ENCODE measurements around the gene GNA15.
"Not testable (repeated sequence)": the region's sequence is repeated elsewhere in the genome, so short reads cannot be mapped to it uniquely, and the experiment has no call there.

The GNA15 gene

DNA sequence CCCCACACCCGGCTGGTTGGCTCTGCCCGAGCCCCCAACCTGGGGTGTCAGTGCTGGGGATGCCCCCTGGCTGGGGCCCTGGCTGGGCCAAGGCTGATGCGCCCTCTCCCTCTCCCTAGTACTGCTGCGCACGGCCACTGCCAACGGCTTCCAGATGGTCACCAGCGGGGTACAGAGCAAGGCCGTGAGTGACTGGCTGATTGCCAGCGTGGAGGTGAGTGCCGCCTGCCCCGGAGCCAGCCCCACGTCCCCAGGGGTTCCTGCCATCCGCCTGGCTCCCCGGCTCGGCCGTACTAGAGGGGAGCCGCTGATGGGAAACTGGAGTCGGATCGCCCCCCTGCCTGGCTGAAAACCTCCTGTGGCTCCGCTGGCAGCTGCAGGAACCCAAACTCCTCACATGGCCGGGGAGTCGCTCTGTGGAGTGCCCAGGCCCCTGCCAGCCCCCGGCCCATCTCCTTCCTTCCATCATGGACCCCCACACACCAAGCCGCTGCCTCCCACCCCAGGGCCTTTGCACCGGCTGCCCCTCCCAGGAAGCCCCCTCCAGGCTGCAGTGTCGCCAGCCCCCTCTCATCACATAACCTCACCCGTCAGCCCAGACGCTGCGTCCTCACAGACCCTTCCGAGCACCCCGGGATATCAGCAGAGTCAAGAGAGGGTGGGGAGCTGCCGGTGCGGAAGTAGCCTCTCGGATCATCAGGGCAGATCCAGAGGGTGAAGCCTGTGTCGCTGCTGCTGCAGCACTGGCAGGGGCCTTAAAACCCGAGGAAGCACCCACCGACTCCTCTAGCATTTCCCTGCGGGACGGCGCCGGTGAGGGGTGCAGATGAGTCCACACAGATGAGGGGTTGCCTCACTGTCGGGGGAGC, 60.5 kb downstream of the GNA15 start:
- TF ChIP-seq, protein P1, sequence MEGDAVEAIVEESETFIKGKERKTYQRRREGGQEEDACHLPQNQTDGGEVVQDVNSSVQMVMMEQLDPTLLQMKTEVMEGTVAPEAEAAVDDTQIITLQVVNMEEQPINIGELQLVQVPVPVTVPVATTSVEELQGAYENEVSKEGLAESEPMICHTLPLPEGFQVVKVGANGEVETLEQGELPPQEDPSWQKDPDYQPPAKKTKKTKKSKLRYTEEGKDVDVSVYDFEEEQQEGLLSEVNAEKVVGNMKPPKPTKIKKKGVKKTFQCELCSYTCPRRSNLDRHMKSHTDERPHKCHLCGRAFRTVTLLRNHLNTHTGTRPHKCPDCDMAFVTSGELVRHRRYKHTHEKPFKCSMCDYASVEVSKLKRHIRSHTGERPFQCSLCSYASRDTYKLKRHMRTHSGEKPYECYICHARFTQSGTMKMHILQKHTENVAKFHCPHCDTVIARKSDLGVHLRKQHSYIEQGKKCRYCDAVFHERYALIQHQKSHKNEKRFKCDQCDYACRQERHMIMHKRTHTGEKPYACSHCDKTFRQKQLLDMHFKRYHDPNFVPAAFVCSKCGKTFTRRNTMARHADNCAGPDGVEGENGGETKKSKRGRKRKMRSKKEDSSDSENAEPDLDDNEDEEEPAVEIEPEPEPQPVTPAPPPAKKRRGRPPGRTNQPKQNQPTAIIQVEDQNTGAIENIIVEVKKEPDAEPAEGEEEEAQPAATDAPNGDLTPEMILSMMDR (IDR thresholded peaks at IDR 0.05; ENCODE audit: extremely low read depth, insufficient read depth, missing control alignments) = no peak
- in situ Hi-C loops (cut with MboI; ENCODE audit: low pct_unique_long_range_greater_than_20kb, low sequenced_read_pairs, unreplicated experiment) = no loop called here
- DNase-seq (ENCODE audit: low spot score) = no peak

DNA sequence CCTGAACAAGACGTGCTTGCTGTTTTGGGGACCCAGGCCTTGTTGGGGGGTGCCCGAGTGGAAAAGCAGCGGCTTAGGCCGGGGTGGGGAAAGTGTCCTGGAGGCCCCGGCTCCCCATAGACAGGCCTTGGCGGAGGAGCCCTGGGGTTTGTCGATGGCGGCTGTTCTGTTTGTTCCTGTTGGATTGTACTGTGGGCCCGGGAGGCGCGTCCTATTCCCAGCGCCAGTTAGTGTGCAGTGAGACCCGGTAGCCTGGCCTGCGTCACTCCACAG, 61.0 kb downstream of the GNA15 start:
- in situ Hi-C loops (cut with MboI; ENCODE audit: low pct_unique_long_range_greater_than_20kb, low sequenced_read_pairs, unreplicated experiment) = no loop called here
- DNase-seq (ENCODE audit: low spot score) = no peak
- TF ChIP-seq, protein P1 (IDR thresholded peaks at IDR 0.05; ENCODE audit: extremely low read depth, insufficient read depth, missing control alignments) = no peak

DNA sequence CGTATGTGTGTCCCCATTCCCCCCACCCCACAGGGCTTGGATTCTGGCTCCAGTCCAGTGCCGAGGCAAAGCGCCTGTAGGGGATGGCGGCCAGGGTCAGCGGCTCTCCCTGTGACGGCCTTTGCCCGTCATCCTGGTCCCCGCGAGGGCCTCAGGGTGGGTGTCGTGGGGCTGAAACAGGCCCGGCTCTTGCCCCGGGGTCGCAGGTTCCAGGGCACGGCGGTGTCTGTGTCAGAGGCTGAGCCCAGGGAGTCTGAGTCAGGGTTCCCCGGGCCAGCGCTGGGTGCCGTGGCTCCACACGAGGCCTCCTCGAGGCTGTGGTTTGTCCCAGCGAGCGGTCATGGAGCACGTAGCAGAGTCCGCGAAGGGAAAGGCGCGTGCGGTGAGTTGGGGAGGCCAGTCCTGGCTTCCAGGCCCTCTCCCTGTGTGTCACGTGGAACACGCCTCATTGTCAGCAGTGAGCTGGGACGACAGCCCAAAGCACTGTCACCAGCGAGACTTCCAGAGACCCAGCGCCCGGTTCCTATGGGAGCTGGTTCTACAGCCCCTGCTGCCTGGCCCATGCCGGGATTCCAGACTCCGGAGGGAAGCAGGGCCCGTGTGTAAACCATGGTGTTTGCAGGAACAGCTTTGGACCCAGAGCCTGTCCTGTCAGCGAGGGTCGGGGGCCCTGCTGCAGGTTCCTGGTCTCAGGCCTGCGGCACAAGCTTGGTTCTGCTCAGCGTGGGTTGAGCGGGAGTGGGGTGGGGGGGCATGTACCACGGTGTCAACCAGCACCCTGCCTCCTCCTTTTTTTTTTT, 63.3 kb downstream of the GNA15 start:
- TF ChIP-seq, protein P1 (IDR thresholded peaks at IDR 0.05; ENCODE audit: extremely low read depth, insufficient read depth, missing control alignments) = no peak
- DNase-seq (ENCODE audit: low spot score) = no peak
- in situ Hi-C loops (cut with MboI; ENCODE audit: low pct_unique_long_range_greater_than_20kb, low sequenced_read_pairs, unreplicated experiment) = no loop called here

DNA sequence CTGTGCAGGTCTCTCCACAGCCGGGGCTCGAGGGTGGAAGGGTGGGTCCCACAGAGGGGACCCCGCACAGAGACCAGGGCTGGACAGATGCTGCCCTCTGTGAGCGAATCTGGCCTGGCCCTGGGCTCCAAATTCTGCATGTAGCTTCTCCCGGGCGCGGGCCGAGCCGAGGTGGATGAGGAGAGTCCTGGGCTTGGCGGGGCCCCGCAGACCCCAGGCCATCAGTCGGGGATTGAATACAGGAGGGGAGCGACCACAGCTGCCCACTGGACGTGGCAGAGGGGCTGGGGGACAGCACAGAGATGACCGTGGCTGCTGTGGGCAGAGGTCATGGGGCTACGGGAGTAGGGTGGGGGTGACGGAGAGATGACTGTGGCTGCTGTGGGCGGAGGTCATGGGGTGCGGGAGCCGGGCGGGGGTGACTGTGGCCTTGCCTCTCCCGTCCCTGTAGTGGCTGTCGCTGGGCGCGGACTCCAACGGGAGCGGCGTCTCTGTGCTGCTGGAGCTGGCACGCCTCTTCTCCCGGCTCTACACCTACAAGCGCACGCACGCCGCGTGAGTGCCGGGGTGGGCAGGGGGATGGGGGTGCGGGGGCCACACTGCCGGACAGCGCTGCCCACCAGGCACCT, 65.4 kb downstream of the GNA15 start:
- in situ Hi-C loops (cut with MboI; ENCODE audit: low pct_unique_long_range_greater_than_20kb, low sequenced_read_pairs, unreplicated experiment) = no loop called here
- TF ChIP-seq, protein P1 (IDR thresholded peaks at IDR 0.05; ENCODE audit: extremely low read depth, insufficient read depth, missing control alignments) = no peak
- no peak for DNase-seq (ENCODE audit: low spot score)

DNA sequence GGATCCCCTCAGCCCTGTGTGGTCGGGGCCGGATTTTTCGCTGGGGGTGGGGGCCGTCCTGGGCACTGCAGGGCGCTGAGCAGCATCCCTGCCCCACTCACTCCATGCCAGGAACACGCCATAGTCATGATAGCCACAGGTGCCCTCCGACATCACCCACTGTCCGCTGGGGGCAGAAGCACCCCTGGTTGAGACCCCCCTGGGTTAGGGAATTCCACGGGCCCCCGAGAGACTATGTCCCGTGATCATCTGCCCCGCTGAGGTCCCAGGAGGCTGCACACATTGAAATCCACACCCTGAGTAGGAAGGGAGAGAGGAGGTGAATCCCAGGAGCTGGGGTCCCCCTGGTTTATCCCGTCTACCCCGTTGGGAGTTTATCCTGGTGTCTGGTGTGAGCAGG, 66.1 kb downstream of the GNA15 start:
- no peak for DNase-seq (ENCODE audit: low spot score)
- TF ChIP-seq, protein P1 (IDR thresholded peaks at IDR 0.05; ENCODE audit: extremely low read depth, insufficient read depth, missing control alignments) = no peak
- in situ Hi-C loops (cut with MboI; ENCODE audit: low pct_unique_long_range_greater_than_20kb, low sequenced_read_pairs, unreplicated experiment) = no loop called here

DNA sequence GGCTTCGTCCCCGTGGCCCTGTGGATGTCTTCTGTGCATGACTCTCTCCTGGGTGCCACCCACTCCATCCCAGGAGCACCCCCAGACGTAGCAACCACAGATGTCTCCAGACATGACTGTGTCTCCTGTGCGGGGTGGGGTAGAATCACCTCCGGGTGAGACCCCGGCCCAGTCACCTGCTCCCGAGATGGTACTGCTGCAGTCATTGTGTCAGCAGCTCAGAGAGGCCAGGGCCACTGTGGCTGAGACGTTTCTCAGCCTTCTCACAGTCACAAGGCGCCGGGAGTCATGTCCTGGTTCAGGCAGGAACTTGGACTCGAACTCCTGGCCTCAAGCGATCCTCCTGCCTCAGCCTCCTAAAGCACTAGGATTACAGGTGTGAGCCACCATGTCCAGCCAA, 66.5 kb downstream of the GNA15 start:
- TF ChIP-seq, protein P1 (IDR thresholded peaks at IDR 0.05; ENCODE audit: extremely low read depth, insufficient read depth, missing control alignments) = no peak
- no peak for DNase-seq (ENCODE audit: low spot score)
- in situ Hi-C loops (cut with MboI; ENCODE audit: low pct_unique_long_range_greater_than_20kb, low sequenced_read_pairs, unreplicated experiment) = no loop called here

DNA sequence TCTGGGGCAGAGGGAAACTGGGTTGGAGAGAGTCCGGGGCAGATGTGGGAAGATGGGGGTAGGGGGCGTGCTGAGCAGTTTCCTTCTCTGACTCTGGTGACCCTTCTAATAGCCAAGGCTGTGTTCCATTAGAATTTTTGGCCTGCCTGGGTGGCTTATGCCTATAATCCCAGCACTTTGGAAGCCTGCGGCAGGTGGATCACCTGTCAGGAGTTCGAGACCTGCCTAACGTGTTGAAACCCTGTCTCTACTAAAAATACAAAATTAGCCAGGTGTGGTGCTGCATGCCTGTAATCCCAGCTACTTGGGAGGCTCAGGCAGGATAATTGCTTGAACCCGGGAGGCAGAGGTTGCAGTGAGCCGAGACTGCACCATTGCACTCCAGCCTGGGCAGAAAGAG, 67.1 kb downstream of the GNA15 start:
- in situ Hi-C loops (cut with MboI; ENCODE audit: low pct_unique_long_range_greater_than_20kb, low sequenced_read_pairs, unreplicated experiment); DNase-seq (ENCODE audit: low spot score): not testable (repeated sequence)

Measured in GM13977 (cell line).